ENCODE data around the gene UNC50. TPM values are rescaled to one million over a fixed set of nuclear protein-coding genes. Genes with fewer than 3 reads are reported as not detected.

The UNC50 gene
- total and polyA plus RNA-seq, 12 donors, result 43.5 to 75.1 (median 55.1) TPM

DNA sequence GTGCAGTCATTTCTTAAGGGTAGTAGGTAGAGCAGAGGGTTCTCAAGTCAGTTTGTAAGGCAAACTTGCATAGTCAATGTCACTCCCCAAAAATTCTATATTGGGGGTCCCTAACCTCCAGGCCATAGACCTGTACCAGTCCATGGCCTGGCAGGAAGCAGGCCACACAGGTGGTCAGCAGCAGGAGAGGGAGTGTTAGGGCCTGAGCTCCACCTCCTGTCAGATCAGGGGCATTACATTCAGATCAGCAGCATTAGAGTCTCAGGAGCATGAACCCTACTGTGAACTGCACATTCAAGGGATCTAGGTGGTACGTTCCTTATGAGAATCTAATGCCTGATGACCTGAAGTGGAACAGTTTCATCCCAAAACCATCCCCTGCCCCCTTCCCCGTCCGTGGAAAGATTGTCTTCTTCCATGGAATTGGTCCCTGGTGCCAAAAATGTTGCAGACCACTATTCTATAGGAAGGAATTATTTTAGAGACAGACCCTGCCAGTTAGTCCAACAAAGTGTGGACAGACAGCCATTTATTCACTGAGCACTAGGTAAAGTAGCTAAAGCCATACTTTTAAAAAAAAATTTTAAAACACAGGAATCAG is 6.8 kb upstream of the UNC50 start:
- H3K27me3 ChIP-seq, result no peaks in the 10 kb centered on the region
- H3K9me3 ChIP-seq (replicated peaks in 1 of 3), result no peaks in the 10 kb centered on the region
- 59 to 74% (median 64%) methylated on average over 3 of the region's 3 CpGs for WGBS, 4 donors
- no peak overlapping the region for H3K27ac ChIP-seq
- peaks cover 0 to 46% of the 10 kb centered on the region in 2 donors for H3K36me3 ChIP-seq (replicated peaks in 1 of 2)
- H3K4me3 ChIP-seq, result no peak overlapping the region
- no peak for TF ChIP-seq POLR2A (IDR thresholded peaks at IDR 0.05)
- TF ChIP-seq, protein P1, sequence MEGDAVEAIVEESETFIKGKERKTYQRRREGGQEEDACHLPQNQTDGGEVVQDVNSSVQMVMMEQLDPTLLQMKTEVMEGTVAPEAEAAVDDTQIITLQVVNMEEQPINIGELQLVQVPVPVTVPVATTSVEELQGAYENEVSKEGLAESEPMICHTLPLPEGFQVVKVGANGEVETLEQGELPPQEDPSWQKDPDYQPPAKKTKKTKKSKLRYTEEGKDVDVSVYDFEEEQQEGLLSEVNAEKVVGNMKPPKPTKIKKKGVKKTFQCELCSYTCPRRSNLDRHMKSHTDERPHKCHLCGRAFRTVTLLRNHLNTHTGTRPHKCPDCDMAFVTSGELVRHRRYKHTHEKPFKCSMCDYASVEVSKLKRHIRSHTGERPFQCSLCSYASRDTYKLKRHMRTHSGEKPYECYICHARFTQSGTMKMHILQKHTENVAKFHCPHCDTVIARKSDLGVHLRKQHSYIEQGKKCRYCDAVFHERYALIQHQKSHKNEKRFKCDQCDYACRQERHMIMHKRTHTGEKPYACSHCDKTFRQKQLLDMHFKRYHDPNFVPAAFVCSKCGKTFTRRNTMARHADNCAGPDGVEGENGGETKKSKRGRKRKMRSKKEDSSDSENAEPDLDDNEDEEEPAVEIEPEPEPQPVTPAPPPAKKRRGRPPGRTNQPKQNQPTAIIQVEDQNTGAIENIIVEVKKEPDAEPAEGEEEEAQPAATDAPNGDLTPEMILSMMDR (IDR thresholded peaks at IDR 0.05), result peak; percentile 38 to 64 (median 58)
- intact Hi-C loops (cut with DNase I), result loop anchor here (5.0 to 10.0 kb wide), 3 partner anchors 157 to 189 kb away; partner anchors contain the start of gene INPP4A (in 1 of the 2)
- DNase-seq, result peak in 3 of 7 donors; percentile 30 to 48 (median 41)
- peaks cover 2 to 20% of the 10 kb centered on the region in 2 donors for H3K4me1 ChIP-seq (replicated peaks in 1 of 2)

DNA sequence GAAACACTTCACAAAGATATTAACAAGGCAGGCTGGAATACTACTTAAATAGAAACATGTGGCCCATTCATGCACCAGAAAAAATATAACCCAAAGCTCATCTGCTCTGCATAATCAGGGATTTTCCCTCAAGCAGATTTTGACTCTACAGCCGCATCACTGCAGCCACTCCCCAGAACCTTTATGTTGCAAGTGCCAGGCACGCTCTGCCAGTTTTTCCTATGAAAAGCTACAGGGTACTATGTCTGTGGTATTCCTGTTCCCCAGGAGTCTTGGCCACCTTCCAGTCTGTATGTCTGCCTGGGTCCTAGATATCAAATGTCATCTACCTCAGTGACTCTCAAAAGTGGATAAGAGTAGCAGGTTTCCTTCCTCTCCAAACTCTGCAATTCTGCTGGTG is 3.8 kb upstream of the UNC50 start:
- no peak overlapping the region for H3K27ac ChIP-seq
- DNase-seq, result no peak
- intact Hi-C loops (cut with DNase I), result loop anchor here (5.0 to 10.0 kb wide), 3 partner anchors 160 to 192 kb away; partner anchors contain the start of gene INPP4A (in 1 of the 2)
- no peaks in the 10 kb centered on the region for H3K27me3 ChIP-seq
- WGBS, 4 donors, result 83 to 92% (median 90%) methylated on average over 2 of the region's 2 CpGs
- TF ChIP-seq, protein P1 (IDR thresholded peaks at IDR 0.05), result no peak
- TF ChIP-seq POLR2A (IDR thresholded peaks at IDR 0.05), result no peak
- peaks cover 0 to 38% of the 10 kb centered on the region in 2 donors for H3K36me3 ChIP-seq (replicated peaks in 1 of 2)
- H3K4me1 ChIP-seq (replicated peaks in 1 of 2), result peaks cover 12 to 33% of the 10 kb centered on the region in 2 donors
- no peak overlapping the region for H3K4me3 ChIP-seq
- H3K9me3 ChIP-seq (replicated peaks in 1 of 3), result no peaks in the 10 kb centered on the region

DNA sequence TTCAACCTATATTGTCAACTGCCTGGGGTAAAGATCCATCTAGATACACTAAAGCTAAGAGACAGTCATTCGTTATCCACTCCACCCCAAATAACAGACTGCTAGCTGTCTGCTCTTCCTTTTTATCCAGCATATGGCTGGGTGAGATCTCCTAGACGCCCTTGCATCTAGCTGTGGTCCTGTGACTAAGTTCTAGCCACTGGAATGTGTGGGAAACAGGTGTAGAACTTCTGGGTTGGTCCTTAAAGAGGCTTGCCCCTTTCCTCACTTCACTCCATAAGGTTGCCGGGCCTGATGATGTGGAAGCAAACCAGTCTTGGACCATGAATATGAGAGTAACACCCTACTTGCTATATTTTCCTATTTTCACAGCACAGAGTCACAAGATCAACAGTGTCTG is 3.3 kb upstream of the UNC50 start:
- H3K4me3 ChIP-seq, result no peak overlapping the region
- H3K27ac ChIP-seq, result no peak overlapping the region
- no peaks in the 10 kb centered on the region for H3K9me3 ChIP-seq (replicated peaks in 1 of 3)
- intact Hi-C loops (cut with DNase I), result loop anchor here (10.0 kb wide), 2 partner anchors 160 to 190 kb away; partner anchors contain the start of gene INPP4A (in 1 of the 2)
- no peak for DNase-seq
- H3K4me1 ChIP-seq (replicated peaks in 1 of 2), result peaks cover 17 to 39% of the 10 kb centered on the region in 2 donors
- WGBS, 4 donors, result 74 to 83% (median 80%) methylated on average over 3 of the region's 3 CpGs
- H3K36me3 ChIP-seq (replicated peaks in 1 of 2), result peaks cover 0 to 37% of the 10 kb centered on the region in 2 donors
- H3K27me3 ChIP-seq, result no peaks in the 10 kb centered on the region
- TF ChIP-seq, protein P1 (IDR thresholded peaks at IDR 0.05), result no peak
- no peak for TF ChIP-seq POLR2A (IDR thresholded peaks at IDR 0.05)

DNA sequence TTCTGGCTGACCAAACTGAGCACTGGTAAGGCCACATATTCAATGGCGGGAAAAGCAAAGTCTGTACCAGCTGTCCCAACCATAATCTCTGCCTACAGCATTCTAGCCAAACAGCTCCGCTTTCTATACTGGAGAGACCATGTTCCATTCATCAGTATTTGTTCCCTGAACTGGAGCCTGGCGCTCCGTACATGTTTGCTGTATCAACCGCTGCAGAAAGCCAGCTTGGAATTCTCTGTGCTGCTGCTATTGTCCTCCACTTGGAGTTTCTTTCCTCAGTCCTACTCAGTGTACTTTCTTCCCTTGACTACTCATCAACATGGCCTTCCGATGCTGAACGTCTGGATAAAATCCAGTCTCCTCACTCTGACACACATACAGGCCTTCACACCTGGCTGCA is 2.0 kb upstream of the UNC50 start:
- no peaks in the 10 kb centered on the region for H3K27me3 ChIP-seq
- DNase-seq, result no peak
- H3K4me1 ChIP-seq (replicated peaks in 1 of 2), result peaks cover 24 to 52% of the 10 kb centered on the region in 2 donors
- peaks cover 0 to 42% of the 10 kb centered on the region in 2 donors for H3K36me3 ChIP-seq (replicated peaks in 1 of 2)
- H3K4me3 ChIP-seq, result no peak overlapping the region
- H3K9me3 ChIP-seq (replicated peaks in 1 of 3), result no peaks in the 10 kb centered on the region
- TF ChIP-seq, protein P1 (IDR thresholded peaks at IDR 0.05), result no peak
- no peak for TF ChIP-seq POLR2A (IDR thresholded peaks at IDR 0.05)
- intact Hi-C loops (cut with DNase I), result loop anchor here (10.0 kb wide), 2 partner anchors 162 to 192 kb away; partner anchors contain the start of gene INPP4A (in 1 of the 2)
- 78 to 88% (median 82%) methylated on average over 7 of the region's 7 CpGs for WGBS, 4 donors
- no peak overlapping the region for H3K27ac ChIP-seq
